Measurements from ENCODE around the gene FICD. TPM values are rescaled to one million over a fixed set of nuclear protein-coding genes. Genes with fewer than 3 reads are reported as not detected.

FICD gene
- polyA plus RNA-seq, 3 donors = 1.00 to 1.9 (median 1.6) TPM

DNA sequence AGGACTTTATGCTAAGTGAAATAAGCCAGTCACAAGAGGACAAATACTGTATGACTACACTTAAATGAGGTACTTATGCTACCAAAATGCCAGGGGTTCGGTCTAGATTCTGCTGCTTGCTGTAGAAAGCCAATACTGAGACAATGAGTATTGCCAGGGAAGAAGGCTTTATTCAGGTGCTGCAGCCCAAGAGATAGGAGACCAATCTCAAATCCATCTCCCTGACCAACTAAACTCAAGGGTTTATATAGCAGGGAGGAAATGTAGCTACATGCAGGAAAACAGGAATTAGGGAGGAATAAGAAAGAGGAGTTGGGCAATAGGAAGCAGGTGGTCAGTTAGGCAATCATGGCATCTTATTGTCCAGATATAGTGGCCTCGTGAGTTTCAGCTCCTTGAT is 12.2 kb upstream of the FICD start:
- Histone ChIP-seq H3K36me3 (replicated peaks in 1 of 2; ENCODE audit: control insufficient read depth in 1 of 2, insufficient read depth in 2 of 2, low read length in 2 of 2) (no peaks in the 10 kb centered on the region), H3K4me1 (ENCODE audit: control insufficient read depth in 1 of 2, insufficient read depth in 2 of 2, low read length in 2 of 2) (peaks cover 3 to 6% of the 10 kb centered on the region in 2 donors), H3K9ac (ENCODE audit: insufficient read depth, low read length, poor library complexity, severe bottlenecking) (no peak overlapping the region), H3K9me3 (replicated peaks in 1 of 2; ENCODE audit: control insufficient read depth in 1 of 2, insufficient read depth in 1 of 2, low read length in 2 of 2) (peaks cover 18 to 22% of the 10 kb centered on the region in 2 donors), H4K20me1 (ENCODE audit: insufficient read depth, low read length) (no peaks in the 10 kb centered on the region), H3K27me3 (ENCODE audit: control insufficient read depth in 2 of 2, insufficient read depth in 2 of 2, low read length in 2 of 2) (peaks cover 0 to 2% of the 10 kb centered on the region in 2 donors), H3K79me2 (ENCODE audit: insufficient read depth, low read length) (no peaks in the 10 kb centered on the region), H3K4me2 (replicated peaks; ENCODE audit: extremely low read depth, low read length, poor library complexity, severe bottlenecking) (no peak overlapping the region), H3K4me3 (replicated peaks in 1 of 3; ENCODE audit: low read depth in 2 of 3, low read length in 3 of 3) (no peak overlapping the region), H2AFZ (ENCODE audit: insufficient read depth, low read depth, low read length, poor library complexity, severe bottlenecking) (no peak overlapping the region), H3K27ac (ENCODE audit: low read depth in 1 of 2, low read length in 2 of 2) (no peak overlapping the region)
- TF ChIP-seq CTCF (IDR thresholded peaks at IDR 0.05) = no peak
- WGBS (ENCODE audit: insufficient coverage) = 0% methylated on average over 1 of the region's 2 CpGs
- DNase-seq = no peak
- H3K4me3 Mint-ChIP-seq = no peak overlapping the region
- H3K27me3 Mint-ChIP-seq (ENCODE audit: low read depth in 3 of 3) = peaks cover 4 to 9% (median 5%) of the 10 kb centered on the region in 3 donors
- H3K4me1 Mint-ChIP-seq = peaks cover 10% of the 10 kb centered on the region
- intact Hi-C loops (cut with micrococcal nuclease) = no loop called here
- H3K36me3 Mint-ChIP-seq = no peaks in the 10 kb centered on the region
- H3K9me3 Mint-ChIP-seq = peaks cover 18 to 39% (median 30%) of the 10 kb centered on the region in 7 donors
- H3K27ac Mint-ChIP-seq = no peak overlapping the region

- Histone ChIP-seq H3K27ac (ENCODE audit: low read depth in 1 of 2, low read length in 2 of 2) (no peak overlapping the region), H3K36me3 (replicated peaks in 1 of 2; ENCODE audit: control insufficient read depth in 1 of 2, insufficient read depth in 2 of 2, low read length in 2 of 2) (no peaks in the 10 kb centered on the region), H3K9ac (ENCODE audit: insufficient read depth, low read length, poor library complexity, severe bottlenecking) (no peak overlapping the region), H3K4me2 (replicated peaks; ENCODE audit: extremely low read depth, low read length, poor library complexity, severe bottlenecking) (no peak overlapping the region), H3K79me2 (ENCODE audit: insufficient read depth, low read length) (no peaks in the 10 kb centered on the region), H3K4me1 (ENCODE audit: control insufficient read depth in 1 of 2, insufficient read depth in 2 of 2, low read length in 2 of 2) (peaks cover 3 to 6% of the 10 kb centered on the region in 2 donors), H3K4me3 (replicated peaks in 1 of 3; ENCODE audit: low read depth in 2 of 3, low read length in 3 of 3) (no peak overlapping the region), H4K20me1 (ENCODE audit: insufficient read depth, low read length) (no peaks in the 10 kb centered on the region), H3K9me3 (replicated peaks in 1 of 2; ENCODE audit: control insufficient read depth in 1 of 2, insufficient read depth in 1 of 2, low read length in 2 of 2) (peaks cover 18 to 22% of the 10 kb centered on the region in 2 donors), H3K27me3 (ENCODE audit: control insufficient read depth in 2 of 2, insufficient read depth in 2 of 2, low read length in 2 of 2) (peaks cover 0 to 2% of the 10 kb centered on the region in 2 donors), H2AFZ (ENCODE audit: insufficient read depth, low read depth, low read length, poor library complexity, severe bottlenecking) (no peak overlapping the region)
- Mint-ChIP-seq H3K4me1 (peaks cover 10% of the 10 kb centered on the region), H3K27me3 (ENCODE audit: low read depth in 3 of 3) (peaks cover 4 to 11% (median 7%) of the 10 kb centered on the region in 3 donors), H3K27ac (no peak overlapping the region), H3K36me3 (no peaks in the 10 kb centered on the region), H3K9me3 (peaks cover 18 to 42% (median 30%) of the 10 kb centered on the region in 7 donors), H3K4me3 (no peak overlapping the region)
- TF ChIP-seq CTCF (IDR thresholded peaks at IDR 0.05) = no peak
- DNase-seq = no peak
- intact Hi-C loops (cut with micrococcal nuclease) = no loop called here
- 86% methylated on average over 7 of the region's 7 CpGs for whole genome bisulfite sequencing (ENCODE audit: insufficient coverage)
Measured at GRCh38 chr12:108505129-108505528, 9.9 kb upstream of the FICD start.

Data from CD14-positive monocyte (primary cell).